Nephron progenitor cell (in vitro differentiated cells): ENCODE data around the gene AHCTF1.

Experiments used
- DNase-seq: peaks from one replicate; pipeline ENCODE4 v3.0.0; 2021
- H3K27ac Mint-ChIP-seq: 2 replicates; pipeline ENCODE4 v1.8.0; 2021; ENCODE audit warnings: mild to moderate bottlenecking, moderate library complexity, mixed read lengths
- H3K27me3 Mint-ChIP-seq: 2 replicates; pipeline ENCODE4 v1.8.0; 2021; ENCODE audit warnings: mild to moderate bottlenecking, low read depth, mixed read lengths; ENCODE audit not compliant: poor library complexity
- H3K36me3 Mint-ChIP-seq: 2 replicates; pipeline ENCODE4 v1.8.0; 2021; ENCODE audit warnings: low read depth, mixed read lengths
- H3K4me1 Mint-ChIP-seq: 2 replicates; pipeline ENCODE4 v1.8.0; 2021; ENCODE audit warnings: mixed read lengths
- H3K4me3 Mint-ChIP-seq: 2 replicates; pipeline ENCODE4 v1.8.0; 2021; ENCODE audit warnings: mild to moderate bottlenecking, moderate library complexity, mixed read lengths
- H3K9me3 Mint-ChIP-seq: 2 replicates; pipeline ENCODE4 v1.8.0; 2021; ENCODE audit warnings: mild to moderate bottlenecking, moderate library complexity, mixed read lengths
- TF ChIP-seq, protein P1 (sequence below): fragments of 200-600 bp; sonication (generic); IDR thresholded peaks from 2 replicates; pipeline ENCODE4 v1.5.0; 2021; ENCODE audit warnings: antibody characterized with exemption

Gene AHCTF1

DNA sequence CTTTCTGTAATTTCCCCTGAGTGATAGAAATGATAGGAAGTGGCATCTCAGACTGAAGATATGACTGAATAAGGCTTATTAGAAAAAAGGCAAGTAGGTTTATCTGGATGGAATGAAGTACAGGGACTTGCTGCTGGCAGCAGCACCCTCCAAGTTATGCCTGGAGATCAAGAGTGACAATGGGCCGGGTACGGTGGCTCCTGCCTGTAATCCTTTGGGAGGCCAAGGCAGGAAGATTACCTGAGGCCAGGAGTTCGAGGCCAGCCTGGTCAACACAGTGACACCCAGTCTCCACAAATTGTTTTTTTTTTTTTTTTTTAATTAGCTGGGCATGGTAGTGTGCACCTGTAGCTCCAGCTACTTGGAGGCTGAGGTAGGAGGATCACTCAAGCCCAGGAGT, 119.8 kb downstream of the AHCTF1 start:
- TF ChIP-seq, protein P1, sequence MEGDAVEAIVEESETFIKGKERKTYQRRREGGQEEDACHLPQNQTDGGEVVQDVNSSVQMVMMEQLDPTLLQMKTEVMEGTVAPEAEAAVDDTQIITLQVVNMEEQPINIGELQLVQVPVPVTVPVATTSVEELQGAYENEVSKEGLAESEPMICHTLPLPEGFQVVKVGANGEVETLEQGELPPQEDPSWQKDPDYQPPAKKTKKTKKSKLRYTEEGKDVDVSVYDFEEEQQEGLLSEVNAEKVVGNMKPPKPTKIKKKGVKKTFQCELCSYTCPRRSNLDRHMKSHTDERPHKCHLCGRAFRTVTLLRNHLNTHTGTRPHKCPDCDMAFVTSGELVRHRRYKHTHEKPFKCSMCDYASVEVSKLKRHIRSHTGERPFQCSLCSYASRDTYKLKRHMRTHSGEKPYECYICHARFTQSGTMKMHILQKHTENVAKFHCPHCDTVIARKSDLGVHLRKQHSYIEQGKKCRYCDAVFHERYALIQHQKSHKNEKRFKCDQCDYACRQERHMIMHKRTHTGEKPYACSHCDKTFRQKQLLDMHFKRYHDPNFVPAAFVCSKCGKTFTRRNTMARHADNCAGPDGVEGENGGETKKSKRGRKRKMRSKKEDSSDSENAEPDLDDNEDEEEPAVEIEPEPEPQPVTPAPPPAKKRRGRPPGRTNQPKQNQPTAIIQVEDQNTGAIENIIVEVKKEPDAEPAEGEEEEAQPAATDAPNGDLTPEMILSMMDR: no peak
- Mint-ChIP-seq H3K4me3 (no peak overlapping the region), H3K27ac (no peak overlapping the region), H3K4me1 (no peaks in the 10 kb centered on the region), H3K27me3 (peaks cover 10% of the 10 kb centered on the region), H3K36me3 (no peaks in the 10 kb centered on the region), H3K9me3 (peaks cover 8% of the 10 kb centered on the region)
- DNase-seq: no peak

DNA sequence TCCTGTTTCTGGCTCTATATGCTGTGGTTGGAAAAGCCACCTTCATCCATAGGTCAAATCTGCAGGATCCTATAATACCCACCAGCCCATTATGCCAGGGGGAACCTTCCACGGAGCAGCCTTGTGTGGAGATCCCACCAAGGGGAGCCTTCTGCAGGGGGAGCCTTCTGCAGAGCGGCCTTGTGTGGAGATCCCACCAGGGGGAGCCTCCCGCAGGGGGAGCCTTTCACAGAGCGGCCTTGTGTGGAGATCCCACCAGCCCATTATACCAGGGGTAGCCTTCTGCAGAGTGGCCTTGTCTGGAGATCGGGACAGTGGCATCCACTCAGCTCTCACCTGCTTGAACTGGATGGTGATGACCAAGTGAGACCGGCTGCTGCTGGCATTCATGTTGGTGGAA, 122.3 kb downstream of the AHCTF1 start:
- Mint-ChIP-seq H3K27me3 (peaks cover 7% of the 10 kb centered on the region), H3K27ac (no peak overlapping the region), H3K36me3 (no peaks in the 10 kb centered on the region), H3K4me3 (no peak overlapping the region), H3K4me1 (no peaks in the 10 kb centered on the region), H3K9me3 (peaks cover 4% of the 10 kb centered on the region)
- DNase-seq: no peak
- TF ChIP-seq, protein P1: no peak

- DNase-seq: no peak
- H3K4me3 Mint-ChIP-seq: no peak overlapping the region
- peaks cover 3% of the 10 kb centered on the region for H3K27me3 Mint-ChIP-seq
- peaks cover 17% of the 10 kb centered on the region for H3K9me3 Mint-ChIP-seq
- TF ChIP-seq, protein P1: no peak
- no peaks in the 10 kb centered on the region for H3K36me3 Mint-ChIP-seq
- H3K4me1 Mint-ChIP-seq: no peaks in the 10 kb centered on the region
- no peak overlapping the region for H3K27ac Mint-ChIP-seq
These were observed 126.5 kb downstream of the AHCTF1 start for GRCh38 chr1:246805135-246805716.

DNA sequence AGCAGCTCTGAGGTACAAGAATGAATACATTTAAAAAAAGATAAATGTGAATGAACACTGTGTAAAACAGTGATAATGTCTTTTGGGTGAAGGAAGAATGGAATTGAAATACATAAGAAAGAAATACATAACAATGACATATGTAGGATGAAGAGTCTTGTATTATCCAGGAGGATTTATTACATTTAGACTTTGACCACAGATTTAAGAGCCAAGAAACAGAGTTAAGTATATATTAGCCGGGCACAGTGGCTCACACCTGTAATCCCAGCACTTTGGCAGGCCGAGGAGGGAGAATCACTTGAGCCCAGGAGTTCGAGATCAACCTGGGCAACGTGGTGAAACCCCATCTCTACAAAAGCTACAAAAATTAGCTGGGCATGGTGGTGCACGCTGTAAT, 127.9 kb downstream of the AHCTF1 start:
- Mint-ChIP-seq H3K36me3 (no peaks in the 10 kb centered on the region), H3K4me3 (no peak overlapping the region), H3K27me3 (no peaks in the 10 kb centered on the region), H3K27ac (no peak overlapping the region), H3K4me1 (peaks cover 8% of the 10 kb centered on the region), H3K9me3 (peaks cover 12% of the 10 kb centered on the region)
- TF ChIP-seq, protein P1: no peak
- DNase-seq: no peak

DNA sequence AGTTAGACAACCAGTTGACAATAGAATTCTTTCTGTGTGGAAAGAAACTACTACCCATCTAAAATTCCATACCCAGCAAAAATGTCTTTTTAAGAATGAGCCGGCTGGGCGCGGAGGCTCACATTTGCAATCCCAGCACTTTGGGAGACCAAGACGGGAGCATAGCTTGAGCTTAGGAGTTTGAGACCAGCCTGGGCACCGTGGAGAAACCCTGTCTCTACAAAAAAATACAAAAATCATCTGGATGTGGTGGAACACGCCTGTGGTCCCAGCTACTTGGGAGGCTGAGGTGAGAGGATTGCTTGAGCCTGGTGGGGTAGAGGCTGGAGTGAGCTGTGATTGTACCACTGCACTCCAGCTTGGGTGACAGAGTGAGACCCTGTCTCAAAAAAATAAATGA, 128.4 kb downstream of the AHCTF1 start:
- Mint-ChIP-seq H3K4me1 (peaks cover 9% of the 10 kb centered on the region), H3K9me3 (peaks cover 12% of the 10 kb centered on the region), H3K4me3 (no peak overlapping the region), H3K27me3 (no peaks in the 10 kb centered on the region), H3K27ac (no peak overlapping the region), H3K36me3 (no peaks in the 10 kb centered on the region)
- DNase-seq: no peak
- TF ChIP-seq, protein P1: no peak

- H3K27me3 Mint-ChIP-seq: no peaks in the 10 kb centered on the region
- no peaks in the 10 kb centered on the region for H3K36me3 Mint-ChIP-seq
- TF ChIP-seq, protein P1: no peak
- peaks cover 9% of the 10 kb centered on the region for H3K4me1 Mint-ChIP-seq
- no peak overlapping the region for H3K27ac Mint-ChIP-seq
- no peak overlapping the region for H3K4me3 Mint-ChIP-seq
- H3K9me3 Mint-ChIP-seq: peaks cover 12% of the 10 kb centered on the region
- DNase-seq: no peak
These were observed 130.3 kb downstream of the AHCTF1 start for GRCh38 chr1:246801241-246802020.
